Skin epidermis (tissue), 12 donors: ENCODE results near the gene MEI1.
"Not testable (repeated sequence)": the region's sequence is repeated elsewhere in the genome, so short reads cannot be mapped to it uniquely, and the experiment has no call there.

Experiments
- H3K27ac ChIP-seq, 21 experiments: fragments of 200-600 bp; sonication (generic) in 11 of 21; one replicate each; pipeline ENCODE4 v1.5.0; 2020; ENCODE audit warnings: mild to moderate bottlenecking in 3 of 21, inconsistent platforms in 2 of 21, moderate library complexity in 2 of 21
- H3K4me3 ChIP-seq, 7 experiments: fragments of 200-600 bp; sonication (generic) in 2 of 7; one replicate each; pipeline ENCODE4 v1.5.0; 2020; ENCODE audit warnings: inconsistent platforms in 2 of 7, mild to moderate bottlenecking in 2 of 7, moderate library complexity in 1 of 7

The MEI1 gene

GRCh38 chr22:41733241-41733640 lies 33.9 kb downstream of the MEI1 start:
- not testable (repeated sequence) for H3K4me3 ChIP-seq, H3K27ac ChIP-seq

GRCh38 chr22:41739576-41739975 lies 40.3 kb downstream of the MEI1 start:
- H3K4me3 ChIP-seq: no peak overlapping the region
- no peak overlapping the region for H3K27ac ChIP-seq

- Histone ChIP-seq H3K27ac (no peak overlapping the region), H3K4me3 (no peak overlapping the region)
These were observed 43.6 kb downstream of the MEI1 start for GRCh38 chr22:41742918-41743317.

GRCh38 chr22:41745968-41746367 lies 46.7 kb downstream of the MEI1 start:
- Histone ChIP-seq H3K4me3 (no peak overlapping the region), H3K27ac (no peak overlapping the region)

- H3K4me3 ChIP-seq: no peak overlapping the region
These were observed 47.5 kb downstream of the MEI1 start for GRCh38 chr22:41746567-41747400.

GRCh38 chr22:41752011-41752970 lies 53.0 kb downstream of the MEI1 start:
- no peak overlapping the region for H3K4me3 ChIP-seq
- H3K27ac ChIP-seq: no peak overlapping the region

More at GRCh38 chr22:41746567-41747400, 47.5 kb downstream of the MEI1 start:
- H3K27ac ChIP-seq: no peak overlapping the region

GRCh38 chr22:41753984-41754383 lies 54.7 kb downstream of the MEI1 start:
- Histone ChIP-seq H3K4me3 (no peak overlapping the region), H3K27ac (no peak overlapping the region)

- no peak overlapping the region for H3K27ac ChIP-seq
- H3K4me3 ChIP-seq: no peak overlapping the region
These were observed 58.2 kb downstream of the MEI1 start for GRCh38 chr22:41757502-41757901.

GRCh38 chr22:41758231-41758630 lies 58.9 kb downstream of the MEI1 start:
- Histone ChIP-seq H3K4me3 (no peak overlapping the region), H3K27ac (no peak overlapping the region)

- Histone ChIP-seq H3K4me3 (no peak overlapping the region), H3K27ac (no peak overlapping the region)
These were observed 63.9 kb downstream of the MEI1 start for GRCh38 chr22:41762980-41763779.

GRCh38 chr22:41766476-41766875 lies 67.2 kb downstream of the MEI1 start:
- Histone ChIP-seq H3K27ac (no peak overlapping the region), H3K4me3 (no peak overlapping the region)

GRCh38 chr22:41768430-41768829 lies 69.1 kb downstream of the MEI1 start:
- Histone ChIP-seq H3K4me3 (no peak overlapping the region), H3K27ac (no peak overlapping the region)

- no peak overlapping the region for H3K4me3 ChIP-seq
These were observed 71.6 kb downstream of the MEI1 start for GRCh38 chr22:41770715-41771468.

GRCh38 chr22:41772198-41772597 lies 72.9 kb downstream of the MEI1 start:
- Histone ChIP-seq H3K4me3 (no peak overlapping the region), H3K27ac (no peak overlapping the region)

More at GRCh38 chr22:41770715-41771468, 71.6 kb downstream of the MEI1 start:
- H3K27ac ChIP-seq: no peak overlapping the region

- Histone ChIP-seq H3K27ac (no peak overlapping the region), H3K4me3 (no peak overlapping the region)
These were observed 73.3 kb downstream of the MEI1 start for GRCh38 chr22:41772645-41773044.

- Histone ChIP-seq H3K27ac (no peak overlapping the region), H3K4me3 (no peak overlapping the region)
These were observed 76.0 kb downstream of the MEI1 start for GRCh38 chr22:41775338-41775737.

GRCh38 chr22:41775976-41776375 lies 76.7 kb downstream of the MEI1 start:
- Histone ChIP-seq H3K27ac (no peak overlapping the region), H3K4me3 (no peak overlapping the region)

GRCh38 chr22:41776381-41776780 lies 77.1 kb downstream of the MEI1 start:
- Histone ChIP-seq H3K4me3 (no peak overlapping the region), H3K27ac (no peak overlapping the region)

- no peak overlapping the region for H3K4me3 ChIP-seq
- no peak overlapping the region for H3K27ac ChIP-seq
These were observed 78.6 kb downstream of the MEI1 start for GRCh38 chr22:41777749-41778425.
